GM19043 (cell line): ENCODE measurements around the gene PRKG1.

Experiments
- ATAC-seq: cut with Tn5 transposase; IDR thresholded peaks from one replicate; pipeline ENCODE4 v1.9.1; 2021; ENCODE audit warnings: low read depth; ENCODE audit not compliant: unreplicated experiment

PRKG1 gene

GRCh38 chr10:51767103-51767763 lies 692.9 kb downstream of the PRKG1 start:
- no peak for ATAC-seq

- no peak for ATAC-seq
These were observed 694.7 kb downstream of the PRKG1 start for GRCh38 chr10:51768886-51769465.

- no peak for ATAC-seq
These were observed 696.4 kb downstream of the PRKG1 start for GRCh38 chr10:51770709-51771108.

GRCh38 chr10:51772387-51772786 lies 698.1 kb downstream of the PRKG1 start:
- ATAC-seq = no peak

GRCh38 chr10:51773681-51774080 lies 699.4 kb downstream of the PRKG1 start:
- ATAC-seq = no peak

- no peak for ATAC-seq
These were observed 709.7 kb downstream of the PRKG1 start for GRCh38 chr10:51783941-51784340.

GRCh38 chr10:51786016-51786683 lies 711.9 kb downstream of the PRKG1 start:
- no peak for ATAC-seq

- ATAC-seq = no peak
These were observed 712.4 kb downstream of the PRKG1 start for GRCh38 chr10:51786684-51787035.

- no peak for ATAC-seq
These were observed 714.0 kb downstream of the PRKG1 start for GRCh38 chr10:51788273-51788672.

GRCh38 chr10:51789118-51789517 lies 714.8 kb downstream of the PRKG1 start:
- no peak for ATAC-seq

- ATAC-seq = no peak
These were observed 715.6 kb downstream of the PRKG1 start for GRCh38 chr10:51789903-51790302.

- ATAC-seq = no peak
These were observed 718.4 kb downstream of the PRKG1 start for GRCh38 chr10:51792678-51793077.

GRCh38 chr10:51800121-51800520 lies 725.8 kb downstream of the PRKG1 start:
- ATAC-seq = no peak

GRCh38 chr10:51800725-51801424 lies 726.6 kb downstream of the PRKG1 start:
- ATAC-seq = no peak

GRCh38 chr10:51802030-51802429 lies 727.7 kb downstream of the PRKG1 start:
- no peak for ATAC-seq

- ATAC-seq = no peak
These were observed 730.6 kb downstream of the PRKG1 start for GRCh38 chr10:51804866-51805265.

GRCh38 chr10:51806079-51806835 lies 732.0 kb downstream of the PRKG1 start:
- ATAC-seq = no peak

GRCh38 chr10:51808187-51808586 lies 733.9 kb downstream of the PRKG1 start:
- no peak for ATAC-seq

GRCh38 chr10:51815723-51816122 lies 741.4 kb downstream of the PRKG1 start:
- no peak for ATAC-seq

- ATAC-seq = no peak
These were observed 746.8 kb downstream of the PRKG1 start for GRCh38 chr10:51821045-51821444.

- no peak for ATAC-seq
These were observed 747.5 kb downstream of the PRKG1 start for GRCh38 chr10:51821745-51822144.
